ENCODE data around the gene OPCML. TPM values are rescaled to one million over a fixed set of nuclear protein-coding genes. Genes with fewer than 3 reads are reported as not detected.

The OPCML gene
- total RNA-seq, 1 experiment from 2014 or later = not detected

- DNase-seq (ENCODE audit: low read depth, low spot score) = no peak
- Histone ChIP-seq H3K27ac (ENCODE audit: low read length) (no peak overlapping the region), H3K9me3 (ENCODE audit: control insufficient read depth, insufficient read depth, low read depth, low read length) (0 out of 2 replicates have a peak, but pooled peaks cover 2% of the 10 kb centered on the region), H3K36me3 (ENCODE audit: control insufficient read depth, insufficient read depth, low read length) (no peaks in the 10 kb centered on the region), H3K4me1 (ENCODE audit: control insufficient read depth, insufficient read depth, low read length) (no peaks in the 10 kb centered on the region), H3K27me3 (ENCODE audit: control insufficient read depth, insufficient read depth, low read length) (no peaks in the 10 kb centered on the region), H3K4me3 (ENCODE audit: low read depth in 2 of 2, low read length in 2 of 2) (no peak overlapping the region)
- in situ Hi-C loops (cut with HindIII; ENCODE audit: low pct_unique_long_range_greater_than_20kb, low sequenced_read_pairs) (no loop called here), intact Hi-C loops (cut with micrococcal nuclease; ENCODE audit: unreplicated experiment) (no loop called here)
- ChIA-PET POLR2A (no interaction called here), CTCF (no interaction called here)
- no peak for TF ChIP-seq POLR2AphosphoS5 (IDR thresholded peaks at IDR 0.05; ENCODE audit: low read depth, low read length)
- no peak for ATAC-seq
- BruUV-seq (replicated peaks) = no TSS peak
Observed at GRCh38 chr11:132873841-132874240, 658.5 kb downstream of the OPCML start.

DNA sequence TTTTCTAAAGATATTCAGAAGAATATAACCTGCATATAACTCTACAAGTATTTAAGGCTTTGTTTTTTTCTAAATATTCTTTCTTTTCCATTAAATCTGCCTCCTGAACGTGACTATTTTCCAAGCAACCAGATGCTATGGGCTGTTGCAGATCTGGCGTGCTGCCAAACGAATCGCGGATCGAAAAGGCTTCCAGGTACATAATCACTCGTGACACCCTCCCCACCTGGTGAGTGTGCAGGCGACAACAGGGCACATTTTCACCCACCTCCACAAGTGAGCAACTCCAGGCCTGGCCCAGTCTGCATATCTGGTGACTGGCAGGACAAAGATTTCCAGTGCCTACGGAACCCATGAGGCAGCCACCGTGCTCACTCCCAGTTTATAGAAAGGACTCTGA lies 660.1 kb downstream of the OPCML start:
- ATAC-seq (no peak), DNase-seq (ENCODE audit: low read depth, low spot score) (no peak)
- no peaks in the 10 kb centered on the region for H3K27me3 ChIP-seq (ENCODE audit: control insufficient read depth, insufficient read depth, low read length)
- no peaks in the 10 kb centered on the region for H3K4me1 ChIP-seq (ENCODE audit: control insufficient read depth, insufficient read depth, low read length)
- H3K4me3 ChIP-seq (ENCODE audit: low read depth in 2 of 2, low read length in 2 of 2) = no peak overlapping the region
- no TSS peak for BruUV-seq (replicated peaks)
- in situ Hi-C loops (cut with HindIII; ENCODE audit: low pct_unique_long_range_greater_than_20kb, low sequenced_read_pairs) = no loop called here
- TF ChIP-seq POLR2AphosphoS5 (IDR thresholded peaks at IDR 0.05; ENCODE audit: low read depth, low read length) = no peak
- no peak for TF ChIP-seq SIN3A (IDR thresholded peaks at IDR 0.05; ENCODE audit: borderline replicate concordance, insufficient read depth, low read depth, low read length)
- intact Hi-C loops (cut with micrococcal nuclease; ENCODE audit: unreplicated experiment) = no loop called here
- H3K9me3 ChIP-seq (ENCODE audit: control insufficient read depth, insufficient read depth, low read depth, low read length) = 0 out of 2 replicates have a peak, but pooled peaks cover 2% of the 10 kb centered on the region
- H3K27ac ChIP-seq (ENCODE audit: low read length) = no peak overlapping the region
- no peaks in the 10 kb centered on the region for H3K36me3 ChIP-seq (ENCODE audit: control insufficient read depth, insufficient read depth, low read length)
- ChIA-PET CTCF (no interaction called here), POLR2A (no interaction called here)

- in situ Hi-C loops (cut with HindIII; ENCODE audit: low pct_unique_long_range_greater_than_20kb, low sequenced_read_pairs) = no loop called here
- CTCF ChIA-PET = no interaction called here
Observed at GRCh38 chr11:132866783-132867545, 665.3 kb downstream of the OPCML start.

More at GRCh38 chr11:132866783-132867545, 665.3 kb downstream of the OPCML start:
- intact Hi-C loops (cut with micrococcal nuclease; ENCODE audit: unreplicated experiment) = no loop called here
- no peak overlapping the region for H3K27ac ChIP-seq (ENCODE audit: low read length)
- no peak for DNase-seq (ENCODE audit: low read depth, low spot score)
- no peaks in the 10 kb centered on the region for H3K36me3 ChIP-seq (ENCODE audit: control insufficient read depth, insufficient read depth, low read length)
- no peaks in the 10 kb centered on the region for H3K9me3 ChIP-seq (ENCODE audit: control insufficient read depth, insufficient read depth, low read depth, low read length)
- POLR2A ChIA-PET = no interaction called here
- no peak for ATAC-seq
- no TSS peak for BruUV-seq (replicated peaks)
- no peak for TF ChIP-seq REST (IDR thresholded peaks at IDR 0.05; ENCODE audit: insufficient read depth in 1 of 2, low read depth in 2 of 2, low read length in 1 of 2)
- TF ChIP-seq CTCF (IDR thresholded peaks at IDR 0.05) = no peak
- TF ChIP-seq POLR2AphosphoS5 (IDR thresholded peaks at IDR 0.05; ENCODE audit: low read depth, low read length) = no peak
- TF ChIP-seq SIN3A (IDR thresholded peaks at IDR 0.05; ENCODE audit: borderline replicate concordance, insufficient read depth, low read depth, low read length) = no peak
- TF ChIP-seq TCF7L2 (IDR thresholded peaks at IDR 0.05; ENCODE audit: low read depth, low read length) = no peak
- no peak overlapping the region for H3K4me3 ChIP-seq (ENCODE audit: low read depth in 2 of 2, low read length in 2 of 2)
- no peaks in the 10 kb centered on the region for H3K27me3 ChIP-seq (ENCODE audit: control insufficient read depth, insufficient read depth, low read length)
- H3K4me1 ChIP-seq (ENCODE audit: control insufficient read depth, insufficient read depth, low read length) = no peaks in the 10 kb centered on the region
